K562 (cell line): ENCODE data around the gene C16orf92. TPM values are rescaled to one million over a fixed set of nuclear protein-coding genes. Genes with fewer than 3 reads are reported as not detected.

ENCODE experiments used
- BDP1 ChIP-seq: IDR thresholded peaks from 3 replicates; pipeline ENCODE4 v1.6.1; 2011; ENCODE audit not compliant: insufficient read length, insufficient read depth
- CEBPB ChIP-seq: fragments of 450-650 bp; IDR thresholded peaks from 2 replicates; pipeline ENCODE4 v1.6.1; 2016; ENCODE audit warnings: missing genetic modification characterization, missing compliant biosample characterization
- FOXP1 ChIP-seq: sonication (generic); formaldehyde crosslinking; IDR thresholded peaks from 2 replicates; pipeline ENCODE4 v1.8.0; 2022; ENCODE audit warnings: mild to moderate bottlenecking, missing genetic modification reagents
- HNRNPH1 ChIP-seq: fragments of 200-400 bp; formaldehyde crosslinking; optimal IDR thresholded peaks from 2 replicates; pipeline ENCODE3; 2017; ENCODE audit warnings: low read depth, mild to moderate bottlenecking, low read length, moderate library complexity
- MAFF ChIP-seq: IDR thresholded peaks from 2 replicates; pipeline ENCODE4 v1.6.1; 2012; ENCODE audit warnings: low read length, improper control_type of control experiment
- MCM2 ChIP-seq: fragments of 450-650 bp; IDR thresholded peaks from 2 replicates; pipeline ENCODE4 v1.6.1; 2017; ENCODE audit warnings: low read depth, mild to moderate bottlenecking
- MCM3 ChIP-seq: fragments of 450-650 bp; IDR thresholded peaks from 2 replicates; pipeline ENCODE4 v1.6.1; 2016
- MTA1 ChIP-seq: fragments of 450-650 bp; IDR thresholded peaks from 2 replicates; pipeline ENCODE4 v1.6.1; 2017; ENCODE audit warnings: borderline replicate concordance
- NEUROD1 ChIP-seq: fragments of 150-350 bp; IDR thresholded peaks from 2 replicates; pipeline ENCODE4 v1.6.1; 2014; ENCODE audit warnings: borderline replicate concordance, low read length, low read depth; ENCODE audit not compliant: partially characterized antibody
- NR2C2 ChIP-seq, 2 experiments: fragments of 200-800 bp in 1 of 2; sonication (Bioruptor generic) in 1 of 2; sonication (generic) in 1 of 2; formaldehyde crosslinking in 1 of 2; IDR thresholded peaks; 2 replicates each; pipeline versions ENCODE4 v1.6.1 to v1.8.0; 2016 to 2022; ENCODE audit warnings: mild to moderate bottlenecking in 1 of 2, missing compliant biosample characterization in 1 of 2, missing genetic modification characterization in 1 of 2, missing genetic modification reagents in 1 of 2
- NR2F6 ChIP-seq: fragments of 450-650 bp; formaldehyde crosslinking; IDR thresholded peaks from 2 replicates; pipeline ENCODE4 v1.4.0; 2020; ENCODE audit warnings: mild to moderate bottlenecking
- RBM15 ChIP-seq: fragments of 200-400 bp; formaldehyde crosslinking; IDR thresholded peaks from 2 replicates; pipeline ENCODE4 v1.6.1; 2018; ENCODE audit warnings: mild to moderate bottlenecking, low read length, moderate library complexity; ENCODE audit not compliant: insufficient read depth
- SLC30A9 ChIP-seq: fragments of 250-450 bp; sonication (Bioruptor Pico); IDR thresholded peaks from 2 replicates; pipeline ENCODE4 v1.8.0; 2022; ENCODE audit warnings: mild to moderate bottlenecking, moderate library complexity
- SRSF7 ChIP-seq: fragments of 200-400 bp; formaldehyde crosslinking; optimal IDR thresholded peaks from 2 replicates; pipeline ENCODE3; 2017; ENCODE audit warnings: mild to moderate bottlenecking, low read depth, low read length
- TCF7L2 ChIP-seq: fragments of 150-350 bp; IDR thresholded peaks from 2 replicates; pipeline ENCODE4 v1.6.1; 2016; ENCODE audit warnings: low read depth, mild to moderate bottlenecking, low read length, moderate library complexity
- TEAD1 ChIP-seq, 2 experiments: fragments of 450-650 bp in 1 of 2; sonication (generic) in 1 of 2; formaldehyde crosslinking; IDR thresholded peaks; 2 replicates each; pipeline versions ENCODE4 v1.4.0 to v1.8.0; 2020 to 2022; ENCODE audit warnings: mild to moderate bottlenecking in 2 of 2, missing genetic modification reagents in 1 of 2
- ZNF12 ChIP-seq: sonication (generic); formaldehyde crosslinking; IDR thresholded peaks from 2 replicates; pipeline ENCODE4 v1.4.0; 2020; ENCODE audit warnings: mild to moderate bottlenecking, missing genetic modification reagents
- ZNF165 ChIP-seq: fragments of 250-450 bp; sonication (Bioruptor Pico); IDR thresholded peaks from 2 replicates; pipeline ENCODE4 v1.4.0; 2020; ENCODE audit warnings: borderline replicate concordance
- ZZZ3 ChIP-seq: fragments of 450-650 bp; IDR thresholded peaks from 2 replicates; pipeline ENCODE4 v1.6.1; 2016; ENCODE audit warnings: antibody characterized with exemption, mild to moderate bottlenecking, moderate library complexity
- polyA plus RNA-seq, 8 experiments: library from polyadenylated mRNA; depleted of rRNA in 4 of 8; stranded (reverse) in 5 of 8; unstranded in 3 of 8; fragments of >200 nt; fragmentation: Nextera tagmentation in 2 of 8; fragmentation: Illumina TruSeq in 1 of 8; extraction: Ambion mirVana in 2 of 8; extraction: Trizol in 1 of 8; gene quantifications; 2 replicates each; pipeline versions ENCODE4 v1.2.1 to v1.2.3, GENCODE V29; 2011 to 2014; ENCODE audit warnings: inconsistent platforms in 1 of 8, missing spikeins in 1 of 8
- total RNA-seq, 7 experiments: library from RNA; depleted of rRNA in 6 of 7; stranded (reverse); fragments of >200 nt in 6 of 7; fragmentation: Illumina TruSeq in 2 of 7; extraction: Trizol in 2 of 7; gene quantifications; 2 replicates each; pipeline versions ENCODE4 v1.2.1 to v1.2.3, GENCODE V29; 2011 to 2021; ENCODE audit warnings: low replicate concordance in 1 of 7
- TF ChIP-seq, protein P1 (sequence below): sonication (generic); formaldehyde crosslinking; IDR thresholded peaks from 2 replicates; pipeline ENCODE4 v1.8.0; 2022; ENCODE audit warnings: mild to moderate bottlenecking, missing genetic modification reagents
- TF ChIP-seq, protein P2 (sequence below): fragments of 450-650 bp; IDR thresholded peaks from 2 replicates; pipeline ENCODE4 v1.6.1; 2016; ENCODE audit warnings: low read depth, mild to moderate bottlenecking, moderate library complexity
- TF ChIP-seq, protein P3 (sequence below), 2 experiments: fragments of 450-650 bp; conservative IDR thresholded peaks; 2 replicates each; pipeline ENCODE4 v1.6.1; 2017; ENCODE audit warnings: mild to moderate bottlenecking in 2 of 2, moderate library complexity in 2 of 2
- TF ChIP-seq, protein P4 (sequence below): sonication (generic); formaldehyde crosslinking; IDR thresholded peaks from 2 replicates; pipeline ENCODE4 v1.9.0; 2022; ENCODE audit warnings: mild to moderate bottlenecking, missing genetic modification reagents
- TF ChIP-seq, protein P5 (sequence below): fragments of 250-450 bp; sonication (Bioruptor Pico); IDR thresholded peaks from 2 replicates; pipeline ENCODE4 v1.8.0; 2022; ENCODE audit warnings: moderate library complexity, mild to moderate bottlenecking, inconsistent platforms

C16orf92 gene
- total and polyA plus RNA-seq, 9 of the 15 experiments (the other 6 are each of a cell fraction or from before 2014, with no cell fraction given) = not detected

DNA sequence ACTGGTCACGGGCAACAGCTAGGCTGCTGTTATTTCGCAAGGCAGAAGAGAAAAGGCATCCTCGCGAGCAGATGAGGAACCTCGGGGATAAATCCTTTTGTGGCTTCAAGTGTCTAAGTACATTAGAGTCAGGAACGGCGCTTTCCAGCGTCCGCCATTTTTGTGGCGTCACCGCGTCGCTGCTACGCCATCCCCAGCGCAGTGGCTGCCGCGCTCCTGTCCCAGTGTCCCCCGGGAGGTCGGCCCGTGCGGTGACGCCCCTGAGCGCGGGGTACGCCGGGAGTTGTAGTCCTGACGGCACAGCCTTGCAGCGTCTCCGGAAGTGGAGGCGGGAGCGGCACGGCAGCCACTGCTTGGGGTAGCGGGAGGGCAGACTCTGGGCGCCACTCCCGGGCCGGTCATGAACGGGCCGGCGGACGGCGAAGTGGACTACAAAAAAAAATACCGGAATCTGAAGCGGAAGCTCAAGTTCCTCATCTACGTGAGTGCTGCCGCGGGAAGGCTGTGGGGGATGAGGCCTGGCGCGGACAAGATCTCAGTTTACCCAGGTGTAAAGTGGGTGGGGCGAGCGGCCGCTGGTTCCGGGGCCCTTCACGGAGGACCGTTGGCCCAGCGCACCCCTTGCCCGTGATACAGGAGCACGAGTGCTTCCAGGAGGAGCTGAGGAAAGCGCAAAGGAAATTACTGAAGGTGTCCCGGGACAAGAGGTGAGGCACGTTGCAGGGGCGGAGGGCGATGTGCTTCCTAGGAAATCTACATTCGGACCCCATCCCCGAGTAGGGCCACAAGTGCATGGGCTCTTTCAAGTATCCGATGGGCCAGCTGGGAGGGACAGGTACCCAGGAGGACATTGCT, 26.9 kb upstream of the C16orf92 start, which contains the start of gene INO80E (continued):
- TF ChIP-seq, protein P1, sequence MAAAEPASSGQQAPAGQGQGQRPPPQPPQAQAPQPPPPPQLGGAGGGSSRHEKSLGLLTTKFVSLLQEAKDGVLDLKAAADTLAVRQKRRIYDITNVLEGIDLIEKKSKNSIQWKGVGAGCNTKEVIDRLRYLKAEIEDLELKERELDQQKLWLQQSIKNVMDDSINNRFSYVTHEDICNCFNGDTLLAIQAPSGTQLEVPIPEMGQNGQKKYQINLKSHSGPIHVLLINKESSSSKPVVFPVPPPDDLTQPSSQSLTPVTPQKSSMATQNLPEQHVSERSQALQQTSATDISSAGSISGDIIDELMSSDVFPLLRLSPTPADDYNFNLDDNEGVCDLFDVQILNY (CRISPR knock-in tag) = no peak
- no peak for TF ChIP-seq ZNF165 (CRISPR knock-in tag)
- no peak for TF ChIP-seq BDP1
- TF ChIP-seq ZZZ3 = no peak
- TF ChIP-seq TEAD1 (CRISPR knock-in tag; IDR thresholded peaks at IDR 0.05) = peak in 1 of 2 experiments; percentile 69; a peak in 1 of 4 replicates
- TF ChIP-seq, protein P2, sequence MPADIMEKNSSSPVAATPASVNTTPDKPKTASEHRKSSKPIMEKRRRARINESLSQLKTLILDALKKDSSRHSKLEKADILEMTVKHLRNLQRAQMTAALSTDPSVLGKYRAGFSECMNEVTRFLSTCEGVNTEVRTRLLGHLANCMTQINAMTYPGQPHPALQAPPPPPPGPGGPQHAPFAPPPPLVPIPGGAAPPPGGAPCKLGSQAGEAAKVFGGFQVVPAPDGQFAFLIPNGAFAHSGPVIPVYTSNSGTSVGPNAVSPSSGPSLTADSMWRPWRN = no peak
- TF ChIP-seq, protein P3, sequence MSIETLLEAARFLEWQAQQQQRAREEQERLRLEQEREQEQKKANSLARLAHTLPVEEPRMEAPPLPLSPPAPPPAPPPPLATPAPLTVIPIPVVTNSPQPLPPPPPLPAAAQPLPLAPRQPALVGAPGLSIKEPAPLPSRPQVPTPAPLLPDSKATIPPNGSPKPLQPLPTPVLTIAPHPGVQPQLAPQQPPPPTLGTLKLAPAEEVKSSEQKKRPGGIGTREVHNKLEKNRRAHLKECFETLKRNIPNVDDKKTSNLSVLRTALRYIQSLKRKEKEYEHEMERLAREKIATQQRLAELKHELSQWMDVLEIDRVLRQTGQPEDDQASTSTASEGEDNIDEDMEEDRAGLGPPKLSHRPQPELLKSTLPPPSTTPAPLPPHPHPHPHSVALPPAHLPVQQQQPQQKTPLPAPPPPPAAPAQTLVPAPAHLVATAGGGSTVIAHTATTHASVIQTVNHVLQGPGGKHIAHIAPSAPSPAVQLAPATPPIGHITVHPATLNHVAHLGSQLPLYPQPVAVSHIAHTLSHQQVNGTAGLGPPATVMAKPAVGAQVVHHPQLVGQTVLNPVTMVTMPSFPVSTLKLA (conservative IDR thresholded peaks at IDR 0.05) = peak; percentile 79 to 87
- no peak for TF ChIP-seq SRSF7
- no peak for TF ChIP-seq SLC30A9
- peak; percentile 80 for TF ChIP-seq NR2C2 (CRISPR knock-in tag; IDR thresholded peaks at IDR 0.05)
- peak; percentile 94 for TF ChIP-seq NR2C2 (tag; IDR thresholded peaks at IDR 0.05)
- TF ChIP-seq, protein P4, sequence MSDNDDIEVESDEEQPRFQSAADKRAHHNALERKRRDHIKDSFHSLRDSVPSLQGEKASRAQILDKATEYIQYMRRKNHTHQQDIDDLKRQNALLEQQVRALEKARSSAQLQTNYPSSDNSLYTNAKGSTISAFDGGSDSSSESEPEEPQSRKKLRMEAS = no peak
- peak; percentile 2; the same call in 1 of the 2 replicates for TF ChIP-seq ZNF12 (CRISPR knock-in tag)
- 0 out of 2 replicates have a peak, but pooled peaks have one; percentile 10 for TF ChIP-seq CEBPB (tag)
- TF ChIP-seq HNRNPH1 = no peak
- no peak for TF ChIP-seq MAFF
- TF ChIP-seq MCM3 = no peak
- TF ChIP-seq MTA1 = peak; percentile 95
- no peak for TF ChIP-seq NEUROD1
- TF ChIP-seq MCM2 = no peak
- TF ChIP-seq RBM15 = no peak
- TF ChIP-seq, protein P5, sequence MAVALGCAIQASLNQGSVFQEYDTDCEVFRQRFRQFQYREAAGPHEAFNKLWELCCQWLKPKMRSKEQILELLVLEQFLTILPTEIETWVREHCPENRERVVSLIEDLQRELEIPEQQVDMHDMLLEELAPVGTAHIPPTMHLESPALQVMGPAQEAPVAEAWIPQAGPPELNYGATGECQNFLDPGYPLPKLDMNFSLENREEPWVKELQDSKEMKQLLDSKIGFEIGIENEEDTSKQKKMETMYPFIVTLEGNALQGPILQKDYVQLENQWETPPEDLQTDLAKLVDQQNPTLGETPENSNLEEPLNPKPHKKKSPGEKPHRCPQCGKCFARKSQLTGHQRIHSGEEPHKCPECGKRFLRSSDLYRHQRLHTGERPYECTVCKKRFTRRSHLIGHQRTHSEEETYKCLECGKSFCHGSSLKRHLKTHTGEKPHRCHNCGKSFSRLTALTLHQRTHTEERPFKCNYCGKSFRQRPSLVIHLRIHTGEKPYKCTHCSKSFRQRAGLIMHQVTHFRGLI (CRISPR knock-in tag) = no peak
- peak; percentile 91 for TF ChIP-seq FOXP1 (CRISPR knock-in tag)
- no peak for TF ChIP-seq TCF7L2
- no peak for TF ChIP-seq NR2F6 (CRISPR knock-in tag)
